Measurements from ENCODE around the gene ACYP1. TPM values are rescaled to one million over a fixed set of nuclear protein-coding genes. Genes with fewer than 3 reads are reported as not detected.

ACYP1 gene
- total and polyA plus RNA-seq, 2 donors (not counting 1 experiment from before 2014, with no cell fraction given) = 13.7 to 14.5 TPM

DNA sequence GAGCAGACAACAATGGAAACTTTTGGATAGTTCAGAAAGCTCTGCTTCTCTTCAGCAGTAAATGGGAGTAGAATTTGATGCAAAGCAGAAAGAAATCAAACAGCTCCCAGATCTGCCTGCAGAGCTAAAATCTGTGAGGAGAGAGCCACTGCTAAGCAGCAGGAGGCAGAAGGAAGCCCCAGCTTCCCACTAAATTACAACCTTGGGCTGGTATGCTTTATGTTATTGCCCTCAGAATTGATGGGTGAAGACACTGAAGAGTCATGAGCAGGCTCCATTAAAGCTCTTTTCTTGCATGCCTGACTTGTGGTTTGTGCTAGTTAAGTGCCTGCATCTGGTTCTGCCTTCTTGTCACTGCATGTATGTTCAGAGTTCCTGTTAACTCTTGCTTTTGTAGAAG lies 14.0 kb upstream of the ACYP1 start:
- H3K27me3 ChIP-seq (ENCODE audit: control insufficient read depth, insufficient read depth, low read length) = no peaks in the 10 kb centered on the region
- no peaks in the 10 kb centered on the region for H3K79me2 ChIP-seq (ENCODE audit: control insufficient read depth, insufficient read depth, low read length)
- no peaks in the 10 kb centered on the region for H3K36me3 ChIP-seq (ENCODE audit: control insufficient read depth, insufficient read depth, low read length)
- no peaks in the 10 kb centered on the region for H3K9me3 ChIP-seq (ENCODE audit: control insufficient read depth, insufficient read depth, low read depth, low read length)
- H4K20me1 ChIP-seq (ENCODE audit: control insufficient read depth, extremely low read depth, insufficient read depth, low read length) = no peaks in the 10 kb centered on the region
- H2AFZ ChIP-seq (ENCODE audit: low read length) = no peak overlapping the region
- H3K27ac ChIP-seq (ENCODE audit: insufficient read depth, low read length) = no peak overlapping the region
- H3K4me1 ChIP-seq (ENCODE audit: control insufficient read depth, extremely low read depth, insufficient read depth, low read length) = no peaks in the 10 kb centered on the region
- H3K4me2 ChIP-seq (ENCODE audit: extremely low read depth, insufficient read depth, low read length) = no peak overlapping the region
- no peak overlapping the region for H3K9ac ChIP-seq (ENCODE audit: insufficient read depth, low read length)
- TF ChIP-seq, protein P1, sequence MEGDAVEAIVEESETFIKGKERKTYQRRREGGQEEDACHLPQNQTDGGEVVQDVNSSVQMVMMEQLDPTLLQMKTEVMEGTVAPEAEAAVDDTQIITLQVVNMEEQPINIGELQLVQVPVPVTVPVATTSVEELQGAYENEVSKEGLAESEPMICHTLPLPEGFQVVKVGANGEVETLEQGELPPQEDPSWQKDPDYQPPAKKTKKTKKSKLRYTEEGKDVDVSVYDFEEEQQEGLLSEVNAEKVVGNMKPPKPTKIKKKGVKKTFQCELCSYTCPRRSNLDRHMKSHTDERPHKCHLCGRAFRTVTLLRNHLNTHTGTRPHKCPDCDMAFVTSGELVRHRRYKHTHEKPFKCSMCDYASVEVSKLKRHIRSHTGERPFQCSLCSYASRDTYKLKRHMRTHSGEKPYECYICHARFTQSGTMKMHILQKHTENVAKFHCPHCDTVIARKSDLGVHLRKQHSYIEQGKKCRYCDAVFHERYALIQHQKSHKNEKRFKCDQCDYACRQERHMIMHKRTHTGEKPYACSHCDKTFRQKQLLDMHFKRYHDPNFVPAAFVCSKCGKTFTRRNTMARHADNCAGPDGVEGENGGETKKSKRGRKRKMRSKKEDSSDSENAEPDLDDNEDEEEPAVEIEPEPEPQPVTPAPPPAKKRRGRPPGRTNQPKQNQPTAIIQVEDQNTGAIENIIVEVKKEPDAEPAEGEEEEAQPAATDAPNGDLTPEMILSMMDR (conservative IDR thresholded peaks at IDR 0.05 in 1 of 2, IDR thresholded peaks at IDR 0.05 in 1 of 2; ENCODE audit: low read depth in 1 of 2, low read length in 2 of 2) = no peak
- TF ChIP-seq EZH2 (IDR thresholded peaks at IDR 0.05; ENCODE audit: low read length, missing control alignments) = no peak
- DNase-seq (ENCODE audit: low read depth in 2 of 2) = no peak
- H3K4me3 ChIP-seq (replicated peaks in 1 of 4; ENCODE audit: control extremely low read depth in 1 of 4, insufficient read depth in 1 of 4, low read depth in 3 of 4, low read length in 4 of 4) = no peak overlapping the region

DNA sequence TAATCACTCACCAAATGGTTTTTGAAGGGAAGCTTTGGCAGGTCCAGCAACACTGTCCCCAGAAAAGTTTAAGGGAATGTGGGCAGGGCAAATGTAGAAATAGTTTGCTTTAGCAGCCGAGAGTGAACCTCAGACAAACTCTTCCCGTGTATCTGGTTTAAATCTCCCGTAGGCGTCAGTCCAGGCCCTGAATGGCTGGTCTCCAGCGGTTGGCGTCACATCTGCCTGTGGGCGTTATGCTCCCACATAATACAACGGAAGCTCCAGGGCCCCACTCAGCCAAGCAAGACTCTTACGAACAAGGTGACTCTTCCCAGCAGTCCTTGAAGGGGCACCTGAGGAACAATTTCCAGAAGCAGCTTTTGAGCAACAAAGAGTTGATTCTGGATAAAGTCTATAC lies 6.6 kb upstream of the ACYP1 start:
- no peaks in the 10 kb centered on the region for H3K9me3 ChIP-seq (ENCODE audit: control insufficient read depth, insufficient read depth, low read depth, low read length)
- DNase-seq (ENCODE audit: low read depth in 2 of 2) = no peak
- peaks cover 4% of the 10 kb centered on the region for H3K4me1 ChIP-seq (ENCODE audit: control insufficient read depth, extremely low read depth, insufficient read depth, low read length)
- H4K20me1 ChIP-seq (ENCODE audit: control insufficient read depth, extremely low read depth, insufficient read depth, low read length) = no peaks in the 10 kb centered on the region
- H3K9ac ChIP-seq (ENCODE audit: insufficient read depth, low read length) = no peak overlapping the region
- no peak overlapping the region for H3K27ac ChIP-seq (ENCODE audit: insufficient read depth, low read length)
- H2AFZ ChIP-seq (ENCODE audit: low read length) = no peak overlapping the region
- no peaks in the 10 kb centered on the region for H3K27me3 ChIP-seq (ENCODE audit: control insufficient read depth, insufficient read depth, low read length)
- H3K79me2 ChIP-seq (ENCODE audit: control insufficient read depth, insufficient read depth, low read length) = no peaks in the 10 kb centered on the region
- TF ChIP-seq EZH2 (IDR thresholded peaks at IDR 0.05; ENCODE audit: low read length, missing control alignments) = no peak
- TF ChIP-seq, protein P1 (conservative IDR thresholded peaks at IDR 0.05 in 1 of 2, IDR thresholded peaks at IDR 0.05 in 1 of 2; ENCODE audit: low read depth in 1 of 2, low read length in 2 of 2) = no peak
- H3K4me2 ChIP-seq (ENCODE audit: extremely low read depth, insufficient read depth, low read length) = no peak overlapping the region
- H3K4me3 ChIP-seq (replicated peaks in 1 of 4; ENCODE audit: control extremely low read depth in 1 of 4, insufficient read depth in 1 of 4, low read depth in 3 of 4, low read length in 4 of 4) = no peak overlapping the region
- no peaks in the 10 kb centered on the region for H3K36me3 ChIP-seq (ENCODE audit: control insufficient read depth, insufficient read depth, low read length)

DNA sequence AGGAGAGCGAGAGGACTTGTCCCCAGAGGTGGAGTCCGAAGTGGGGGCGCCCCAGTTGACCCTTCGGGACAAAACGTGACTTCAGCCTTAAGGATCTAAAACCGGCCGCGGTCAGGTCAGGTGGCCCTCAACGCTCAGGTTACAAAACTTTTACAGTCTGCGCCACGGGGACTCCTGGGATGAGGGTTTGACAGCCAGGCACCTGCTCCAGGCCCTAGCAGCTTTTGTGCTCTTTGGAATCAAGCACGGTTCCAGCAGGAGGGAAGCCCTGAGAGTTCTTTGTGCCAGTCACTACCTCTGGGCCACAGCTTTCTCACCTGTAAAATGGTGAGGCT lies 6.0 kb upstream of the ACYP1 start:
- Histone ChIP-seq H3K9ac (ENCODE audit: insufficient read depth, low read length) (peak overlapping the region; percentile 65), H3K79me2 (ENCODE audit: control insufficient read depth, insufficient read depth, low read length) (no peaks in the 10 kb centered on the region), H3K27me3 (ENCODE audit: control insufficient read depth, insufficient read depth, low read length) (no peaks in the 10 kb centered on the region), H3K4me2 (ENCODE audit: extremely low read depth, insufficient read depth, low read length) (peak overlapping the region; percentile 76), H2AFZ (ENCODE audit: low read length) (peak overlapping the region; percentile 71), H3K36me3 (ENCODE audit: control insufficient read depth, insufficient read depth, low read length) (no peaks in the 10 kb centered on the region), H3K4me3 (replicated peaks in 1 of 4; ENCODE audit: control extremely low read depth in 1 of 4, insufficient read depth in 1 of 4, low read depth in 3 of 4, low read length in 4 of 4) (peak overlapping the region; percentile 43 to 67 (median 56)), H3K4me1 (ENCODE audit: control insufficient read depth, extremely low read depth, insufficient read depth, low read length) (peaks cover 4% of the 10 kb centered on the region), H4K20me1 (ENCODE audit: control insufficient read depth, extremely low read depth, insufficient read depth, low read length) (no peaks in the 10 kb centered on the region), H3K27ac (ENCODE audit: insufficient read depth, low read length) (peak overlapping the region; percentile 82), H3K9me3 (ENCODE audit: control insufficient read depth, insufficient read depth, low read depth, low read length) (no peaks in the 10 kb centered on the region)
- TF ChIP-seq, protein P1 (conservative IDR thresholded peaks at IDR 0.05 in 1 of 2, IDR thresholded peaks at IDR 0.05 in 1 of 2; ENCODE audit: low read depth in 1 of 2, low read length in 2 of 2) = no peak
- DNase-seq (ENCODE audit: low read depth in 2 of 2) = no peak

Data from fibroblast of lung (primary cell).